HG03025 (cell line): Measurements from ENCODE around the gene TBC1D5.

Source experiments
- ATAC-seq: cut with Tn5 transposase; IDR thresholded peaks from one replicate; pipeline ENCODE4 v1.9.1; 2021; ENCODE audit warnings: mild to moderate bottlenecking, moderate library complexity; ENCODE audit not compliant: unreplicated experiment, low FRiP score

TBC1D5 gene

GRCh38 chr3:17157713-17158112 lies 584.7 kb downstream of the TBC1D5 start:
- no peak for ATAC-seq

GRCh38 chr3:17156864-17157263 lies 585.6 kb downstream of the TBC1D5 start:
- ATAC-seq, result no peak

- no peak for ATAC-seq
Observed at GRCh38 chr3:17155951-17156350, 586.5 kb downstream of the TBC1D5 start.

- no peak for ATAC-seq
Observed at GRCh38 chr3:17154941-17155340, 587.5 kb downstream of the TBC1D5 start.

- no peak for ATAC-seq
Observed at GRCh38 chr3:17154221-17154620, 588.2 kb downstream of the TBC1D5 start.

- no peak for ATAC-seq
Observed at GRCh38 chr3:17153209-17153608, 589.2 kb downstream of the TBC1D5 start.

GRCh38 chr3:17151598-17152373 lies 590.6 kb downstream of the TBC1D5 start:
- peak; percentile 98 for ATAC-seq

GRCh38 chr3:17149076-17149475 lies 593.4 kb downstream of the TBC1D5 start:
- no peak for ATAC-seq

GRCh38 chr3:17144665-17144993 lies 597.8 kb downstream of the TBC1D5 start:
- no peak for ATAC-seq

- ATAC-seq, result no peak
Observed at GRCh38 chr3:17143893-17144664, 598.4 kb downstream of the TBC1D5 start.

GRCh38 chr3:17142516-17142915 lies 599.9 kb downstream of the TBC1D5 start:
- no peak for ATAC-seq

- no peak for ATAC-seq
Observed at GRCh38 chr3:17141699-17142098, 600.7 kb downstream of the TBC1D5 start.

- ATAC-seq, result no peak
Observed at GRCh38 chr3:17140670-17141505, 601.5 kb downstream of the TBC1D5 start.

- no peak for ATAC-seq
Observed at GRCh38 chr3:17138246-17139039, 604.0 kb downstream of the TBC1D5 start.

GRCh38 chr3:17137321-17137826 lies 605.1 kb downstream of the TBC1D5 start:
- no peak for ATAC-seq

- no peak for ATAC-seq
Observed at GRCh38 chr3:17136136-17136721, 606.2 kb downstream of the TBC1D5 start.

- ATAC-seq, result no peak
Observed at GRCh38 chr3:17135696-17136095, 606.7 kb downstream of the TBC1D5 start.

GRCh38 chr3:17133632-17134545 lies 608.5 kb downstream of the TBC1D5 start:
- no peak for ATAC-seq
